Bronchial epithelial cell (primary cell): ENCODE results near the gene ARL4D. TPM values are rescaled to one million over a fixed set of nuclear protein-coding genes. Genes with fewer than 3 reads are reported as not detected.

ENCODE experiments used
- DNase-seq: peaks from one replicate; pipeline ENCODE4 v3.0.0-alpha.2; 2010; ENCODE audit warnings: low read depth
- FAIRE-seq: peaks from 2 replicates; lab custom pipeline; 2011; peaks lifted over from hg19 to GRCh38; lab: Jason Lieb, UNC
- H3K27me3 ChIP-seq: 2 replicates; pipeline ENCODE4 v1.5.1; 2011; ENCODE audit warnings: low read length; ENCODE audit not compliant: control insufficient read depth, insufficient read depth
- H3K36me3 ChIP-seq: 2 replicates; pipeline ENCODE4 v1.5.1; 2011; ENCODE audit warnings: low read length; ENCODE audit not compliant: control insufficient read depth, insufficient read depth
- H3K4me3 ChIP-seq: 2 replicates; pipeline ENCODE4 v1.5.1; 2011; ENCODE audit warnings: mild to moderate bottlenecking, low read depth, low read length, control low read depth
- total RNA-seq: library from RNA; depleted of rRNA; stranded (reverse); fragments of >200 nt; gene quantifications from 2 replicates; pipeline ENCODE4 v1.2.1, GENCODE V29; 2014
- TF ChIP-seq, protein P1 (sequence below): IDR thresholded peaks from 2 replicates; pipeline ENCODE4 v1.5.1; 2011; ENCODE audit warnings: mild to moderate bottlenecking, moderate library complexity, low read length, control low read depth, inconsistent platforms; ENCODE audit not compliant: insufficient read depth, severe bottlenecking

Gene ARL4D
- total RNA-seq, 1 donor from 2014 or later, result 71.1 TPM

DNA sequence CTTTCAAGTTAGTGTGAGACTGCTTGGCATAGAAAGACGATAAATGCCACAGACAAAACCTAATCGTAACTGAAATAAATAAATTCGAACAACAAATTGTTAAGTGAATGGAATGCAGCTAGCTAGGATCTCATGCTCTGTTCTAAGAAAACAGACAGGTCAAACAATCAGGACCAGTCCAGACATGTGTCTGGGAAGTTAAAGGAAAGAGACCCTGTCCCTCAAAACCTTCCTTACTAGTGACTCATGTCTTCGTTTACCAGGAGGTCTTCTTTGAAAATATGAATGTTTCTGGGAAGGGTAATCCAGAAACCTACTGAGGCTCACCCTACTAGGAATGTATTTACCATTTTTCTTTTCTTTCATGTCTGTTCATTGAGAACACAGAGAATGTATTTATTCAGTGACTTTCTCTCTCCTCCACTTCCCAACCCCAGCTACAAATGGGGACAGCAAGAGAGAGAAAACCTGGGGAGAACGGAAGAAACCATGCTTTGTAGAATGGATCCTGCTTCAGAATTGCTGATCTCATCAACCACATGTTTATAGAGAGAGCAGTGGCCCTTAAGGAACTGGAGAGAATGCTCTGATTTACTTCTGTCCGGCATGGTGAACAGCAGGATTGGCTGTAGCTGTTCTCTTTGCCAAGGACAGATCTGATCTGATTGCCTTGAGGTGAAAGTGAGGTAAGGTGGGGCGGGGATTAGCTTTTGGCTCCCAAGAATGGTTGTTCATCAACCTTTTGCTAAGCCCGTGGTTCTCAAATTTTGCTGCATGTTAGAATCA lies 45.6 kb downstream of the ARL4D start:
- TF ChIP-seq, protein P1, sequence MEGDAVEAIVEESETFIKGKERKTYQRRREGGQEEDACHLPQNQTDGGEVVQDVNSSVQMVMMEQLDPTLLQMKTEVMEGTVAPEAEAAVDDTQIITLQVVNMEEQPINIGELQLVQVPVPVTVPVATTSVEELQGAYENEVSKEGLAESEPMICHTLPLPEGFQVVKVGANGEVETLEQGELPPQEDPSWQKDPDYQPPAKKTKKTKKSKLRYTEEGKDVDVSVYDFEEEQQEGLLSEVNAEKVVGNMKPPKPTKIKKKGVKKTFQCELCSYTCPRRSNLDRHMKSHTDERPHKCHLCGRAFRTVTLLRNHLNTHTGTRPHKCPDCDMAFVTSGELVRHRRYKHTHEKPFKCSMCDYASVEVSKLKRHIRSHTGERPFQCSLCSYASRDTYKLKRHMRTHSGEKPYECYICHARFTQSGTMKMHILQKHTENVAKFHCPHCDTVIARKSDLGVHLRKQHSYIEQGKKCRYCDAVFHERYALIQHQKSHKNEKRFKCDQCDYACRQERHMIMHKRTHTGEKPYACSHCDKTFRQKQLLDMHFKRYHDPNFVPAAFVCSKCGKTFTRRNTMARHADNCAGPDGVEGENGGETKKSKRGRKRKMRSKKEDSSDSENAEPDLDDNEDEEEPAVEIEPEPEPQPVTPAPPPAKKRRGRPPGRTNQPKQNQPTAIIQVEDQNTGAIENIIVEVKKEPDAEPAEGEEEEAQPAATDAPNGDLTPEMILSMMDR, result no peak
- Histone ChIP-seq H3K27me3 (no peaks in the 10 kb centered on the region), H3K4me3 (no peak overlapping the region), H3K36me3 (no peaks in the 10 kb centered on the region)
- peak; percentile 88 for DNase-seq
- FAIRE-seq, result no peak

DNA sequence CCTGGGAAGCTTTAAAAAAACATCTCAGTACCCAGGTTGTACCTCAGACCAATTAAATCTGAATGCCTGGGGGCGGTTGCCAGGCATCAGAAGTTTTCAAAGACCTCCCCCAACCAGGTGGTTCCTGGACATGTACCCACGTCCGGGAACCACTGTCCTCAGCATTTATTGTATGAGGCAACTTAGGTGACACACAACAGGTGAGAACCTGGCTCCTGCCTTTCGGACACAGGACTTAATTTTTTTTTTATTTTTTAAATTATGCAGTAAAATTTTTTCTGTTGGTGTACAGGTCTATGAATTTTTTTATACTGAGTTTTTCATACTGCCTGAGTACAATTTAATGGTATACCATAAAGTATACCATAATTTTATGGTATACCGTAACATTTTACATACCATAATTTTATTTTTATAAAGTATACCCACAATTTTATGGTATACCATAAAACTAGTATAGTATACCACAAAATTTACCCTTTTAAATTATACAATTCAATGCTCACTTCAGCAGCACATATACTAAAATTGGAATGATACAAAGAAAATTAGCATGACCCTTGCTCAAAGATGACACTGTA lies 46.3 kb downstream of the ARL4D start:
- H3K4me3 ChIP-seq, result no peak overlapping the region
- TF ChIP-seq, protein P1, result no peak
- FAIRE-seq, result no peak
- H3K36me3 ChIP-seq, result no peaks in the 10 kb centered on the region
- DNase-seq, result no peak
- no peaks in the 10 kb centered on the region for H3K27me3 ChIP-seq

DNA sequence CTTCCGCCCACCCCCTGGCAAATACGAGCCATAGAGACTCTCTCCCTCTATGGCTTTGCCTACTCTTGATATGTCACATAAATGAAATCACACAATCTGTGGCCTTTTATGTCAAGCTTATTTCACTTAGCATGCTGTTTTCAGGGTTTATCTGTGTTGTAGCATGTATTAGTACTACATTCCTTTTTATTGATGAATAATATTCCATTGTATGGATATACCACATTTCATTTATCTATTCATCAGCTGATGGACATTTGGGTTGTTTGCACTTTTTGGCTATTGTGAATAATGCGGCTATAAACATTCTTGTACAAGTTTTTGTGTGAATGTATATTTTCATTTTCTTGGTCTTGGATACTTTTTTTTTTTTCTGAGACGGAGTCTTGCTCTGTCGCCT lies 48.0 kb downstream of the ARL4D start:
- Histone ChIP-seq H3K4me3 (no peak overlapping the region), H3K27me3 (no peaks in the 10 kb centered on the region), H3K36me3 (no peaks in the 10 kb centered on the region)
- DNase-seq, result no peak
- TF ChIP-seq, protein P1, result no peak
- FAIRE-seq, result no peak

DNA sequence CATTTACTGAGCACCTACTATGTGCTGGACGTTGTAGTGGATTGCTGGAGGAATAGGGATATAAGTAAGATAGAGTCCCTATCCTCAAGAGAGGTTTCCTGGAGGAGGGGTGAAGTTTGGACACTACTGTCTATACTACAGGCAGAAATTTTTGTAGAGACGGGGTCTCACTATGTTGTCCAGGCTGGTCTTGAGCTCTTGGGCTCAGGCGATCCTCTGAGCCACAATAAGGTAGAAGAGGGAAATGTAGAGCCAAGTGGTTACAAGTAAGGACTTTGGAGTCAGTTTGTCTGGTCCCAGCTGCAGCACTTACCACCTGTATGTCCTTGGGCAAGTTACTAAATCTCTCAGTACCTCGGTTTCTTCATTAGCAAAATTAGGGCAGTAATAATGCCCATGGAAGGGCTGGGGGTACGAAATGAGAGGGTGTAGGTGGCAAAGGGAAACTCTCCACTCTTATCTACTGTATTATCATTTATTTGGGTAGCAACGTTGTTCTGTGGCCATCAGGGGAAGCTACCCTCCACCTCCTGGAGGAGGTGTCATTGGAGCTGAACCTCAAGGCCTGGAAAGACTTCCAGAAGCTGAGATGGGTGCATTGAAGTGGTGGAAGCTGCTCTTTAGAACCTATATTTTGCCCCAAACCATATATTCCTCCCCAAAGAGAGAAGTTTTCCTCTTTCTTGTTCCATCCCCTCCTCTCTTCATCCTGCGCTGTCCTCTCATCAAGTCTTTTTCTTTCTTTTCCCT lies 50.1 kb downstream of the ARL4D start:
- FAIRE-seq (no peak), DNase-seq (no peak)
- TF ChIP-seq, protein P1, result no peak
- no peaks in the 10 kb centered on the region for H3K27me3 ChIP-seq
- H3K36me3 ChIP-seq, result no peaks in the 10 kb centered on the region
- H3K4me3 ChIP-seq, result no peak overlapping the region

DNA sequence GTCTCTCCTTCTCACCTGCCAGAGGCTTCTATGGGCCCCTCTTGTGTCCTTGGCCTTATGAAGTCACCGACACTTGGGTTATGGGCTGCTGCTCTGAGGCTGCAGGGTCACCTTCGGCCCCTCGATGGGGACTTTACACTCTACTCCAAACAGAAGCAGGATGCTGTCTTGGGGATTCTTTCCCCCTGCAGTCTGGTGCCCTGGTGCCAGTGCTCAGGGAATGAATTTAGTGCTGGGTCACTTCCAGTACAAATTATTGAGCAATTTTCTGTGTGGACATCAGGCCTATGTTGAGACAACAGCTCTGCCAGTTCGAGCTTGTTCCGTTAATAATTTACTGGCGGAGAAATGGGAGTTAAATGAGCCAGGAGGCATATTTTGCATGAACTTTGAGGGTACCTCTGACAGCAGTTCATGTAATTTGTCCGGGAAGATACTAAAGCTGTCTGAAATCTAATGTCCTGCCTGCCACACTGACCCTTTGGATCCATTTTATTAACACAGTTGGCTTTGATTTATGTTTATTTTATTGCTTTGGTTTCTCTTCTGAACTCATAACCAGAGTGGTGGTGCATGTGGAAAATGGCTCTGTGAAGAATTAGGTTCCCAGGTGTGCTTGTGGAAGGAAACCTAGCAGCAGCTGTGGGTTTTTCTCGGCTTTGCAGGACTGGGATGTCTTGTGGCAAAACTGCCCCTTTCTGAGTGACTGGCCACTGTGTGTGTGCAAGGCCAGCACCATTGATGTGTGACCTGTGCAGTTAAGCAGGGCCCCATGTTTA lies 50.9 kb downstream of the ARL4D start:
- TF ChIP-seq, protein P1, result no peak
- DNase-seq (peak; percentile 82), FAIRE-seq (no peak)
- H3K4me3 ChIP-seq, result no peak overlapping the region
- H3K36me3 ChIP-seq, result no peaks in the 10 kb centered on the region
- H3K27me3 ChIP-seq, result no peaks in the 10 kb centered on the region

Other genes with a start within 250 kb of the ARL4D start
- gene NBR1, start 227.8 kb upstream of the ARL4D start, total RNA-seq, result 51.9 and 74.5 TPM in 2 replicates
- 0.26 and 0.38 TPM in 2 replicates for gene TMEM106A, start 187.1 kb upstream of the ARL4D start, total RNA-seq
- gene CCDC200, start 170.4 kb upstream of the ARL4D start, total RNA-seq, result not detected in 2 replicates
- gene RNU2-1, start 165.0 kb upstream of the ARL4D start, total RNA-seq, result not detected in 2 replicates
- gene DHX8, start 85.0 kb downstream of the ARL4D start, total RNA-seq, result 24.7 and 32.9 TPM in 2 replicates
- 1.4 and 3.2 TPM in 2 replicates for gene ETV4, start 147.3 kb downstream of the ARL4D start, total RNA-seq